HCT116 (cell line): ENCODE measurements around the gene IGSF21. TPM values are rescaled to one million over a fixed set of nuclear protein-coding genes. Genes with fewer than 3 reads are reported as not detected.

Experiments
- ATAC-seq: fragments of 200-7000 bp; cut with Tn5 transposase; 2 replicates; pipeline ENCODE4 v1.9.1; 2020; ENCODE audit warnings: mild to moderate bottlenecking, moderate library complexity
- BruUV-seq: library from RNA; stranded (reverse); fragments of 400-500 nt; replicated peaks from 2 replicates; lab custom pipeline; 2021; lab: Mats Ljungman, UMichigan
- CTCF ChIA-PET: fragments of 300-600 bp; sonication (Branson Sonifier 250); formaldehyde crosslinking; loops from one replicate; lab custom pipeline; 2021; ENCODE audit warnings: antibody characterized with exemption; lab: Charles Lee
- POLR2A ChIA-PET: fragments of 300-600, 350-600 bp; sonication (Branson Sonifier 250); formaldehyde crosslinking; loops from one replicate; lab custom pipeline; 2021; ENCODE audit warnings: antibody characterized with exemption; lab: Charles Lee
- RAD21 ChIA-PET, 2 experiments: fragments of 300-600 bp; sonication (Branson Sonifier 250); formaldehyde crosslinking; loops; one replicate each; lab custom pipeline; 2023; ENCODE audit warnings: low total read pairs in 2 of 2; ENCODE audit not compliant: uncharacterized antibody in 2 of 2, unreplicated experiment in 2 of 2, low non-redundant PET in 1 of 2; lab: Charles Lee
- DNase-seq: peaks from one replicate; pipeline ENCODE4 v3.0.0-alpha.2; 2010; ENCODE audit warnings: low read depth, low spot score
- H2AFZ ChIP-seq: fragments of 200-600 bp; shearing (Covaris generic), sonication (generic); 2 replicates; pipeline ENCODE4 v1.6.1; 2017; ENCODE audit warnings: low read depth, mixed run types, mixed read lengths, antibody characterized with exemption, low read length; ENCODE audit not compliant: poor library complexity, severe bottlenecking
- H3K27ac ChIP-seq: 2 replicates; pipeline ENCODE4 v1.5.1; 2012; ENCODE audit warnings: low read depth, low read length
- H3K27me3 ChIP-seq: fragments of 200-600 bp; sonication (generic); 2 replicates; pipeline ENCODE4 v1.6.1; 2016; ENCODE audit warnings: mixed run types, low read length, mixed read lengths; ENCODE audit not compliant: insufficient read depth
- H3K36me3 ChIP-seq, 2 experiments: fragments of 200-500 bp in 1 of 2; fragments of 200-600 bp in 1 of 2; sonication (Bioruptor generic) in 1 of 2; sonication (generic) in 1 of 2; 2 replicates each; pipeline versions ENCODE4 v1.5.1 to v1.6.1; 2014 to 2016; ENCODE audit warnings: low read length in 2 of 2, inconsistent platforms in 1 of 2, mixed read lengths in 1 of 2, mixed run types in 1 of 2; ENCODE audit not compliant: insufficient read depth in 2 of 2, control insufficient read depth in 1 of 2
- H3K4me1 ChIP-seq, 2 experiments: fragments of 200-600 bp in 1 of 2; sonication (generic) in 1 of 2; 2 replicates each; pipeline versions ENCODE4 v1.5.1 to v1.6.1; 2012 to 2017; ENCODE audit warnings: low read length in 2 of 2, inconsistent platforms in 1 of 2, mild to moderate bottlenecking in 1 of 2, mixed read lengths in 1 of 2, mixed run types in 1 of 2, moderate library complexity in 1 of 2; ENCODE audit not compliant: insufficient read depth in 2 of 2, control insufficient read depth in 1 of 2
- H3K4me2 ChIP-seq: fragments of 200-600 bp; sonication (generic); 2 replicates; pipeline ENCODE4 v1.6.1; 2017; ENCODE audit warnings: mixed run types, low read length, mixed read lengths
- H3K4me3 ChIP-seq, 2 experiments: fragments of 200-600 bp in 1 of 2; sonication (generic) in 1 of 2; replicated peaks in 1 of 2; 2 replicates each; pipeline ENCODE4 v1.5.1; 2011 to 2016; ENCODE audit warnings: low read length in 2 of 2, control low read depth in 1 of 2, low read depth in 1 of 2, mild to moderate bottlenecking in 1 of 2, mixed read lengths in 1 of 2, mixed run types in 1 of 2
- H3K79me2 ChIP-seq: fragments of 200-600 bp; sonication (generic); 2 replicates; pipeline ENCODE4 v1.6.1; 2017; ENCODE audit warnings: mild to moderate bottlenecking, mixed run types, low read length, moderate library complexity, mixed read lengths; ENCODE audit not compliant: insufficient read depth
- H3K9ac ChIP-seq: fragments of 200-600 bp; sonication (generic); 2 replicates; pipeline ENCODE4 v1.6.1; 2016; ENCODE audit warnings: low read length, mixed read lengths
- H3K9me2 ChIP-seq: fragments of 200-600 bp; sonication (generic), shearing (Covaris generic); 2 replicates; pipeline ENCODE4 v1.6.1; 2017; ENCODE audit warnings: mixed run types, mild to moderate bottlenecking, moderate library complexity; ENCODE audit not compliant: insufficient read depth
- H3K9me3 ChIP-seq, 2 experiments: fragments of 200-500 bp in 1 of 2; fragments of 200-600 bp in 1 of 2; sonication (Bioruptor generic) in 1 of 2; sonication (generic) in 1 of 2; 2 replicates each; pipeline ENCODE4 v1.6.1; 2014 to 2017; ENCODE audit warnings: low read length in 2 of 2, mixed read lengths in 2 of 2, inconsistent platforms in 1 of 2, low read depth in 1 of 2, mild to moderate bottlenecking in 1 of 2, mixed run types in 1 of 2, moderate library complexity in 1 of 2; ENCODE audit not compliant: control insufficient read depth in 1 of 2, insufficient read depth in 1 of 2
- H4K20me1 ChIP-seq: fragments of 200-600 bp; sonication (generic), shearing (Covaris generic); 2 replicates; pipeline ENCODE4 v1.6.1; 2017; ENCODE audit warnings: mixed run types, mild to moderate bottlenecking, moderate library complexity; ENCODE audit not compliant: insufficient read depth
- ATF3 ChIP-seq: IDR thresholded peaks from 2 replicates; pipeline ENCODE4 v1.6.1; 2012
- EGR1 ChIP-seq: IDR thresholded peaks from 2 replicates; pipeline ENCODE4 v1.6.1; 2012; ENCODE audit warnings: low read depth
- ELF1 ChIP-seq: IDR thresholded peaks from 2 replicates; pipeline ENCODE4 v1.6.1; 2012; ENCODE audit warnings: low read depth, borderline replicate concordance
- MAX ChIP-seq: IDR thresholded peaks from 2 replicates; pipeline ENCODE4 v1.6.1; 2012
- REST ChIP-seq: IDR thresholded peaks from 2 replicates; pipeline ENCODE4 v1.6.1; 2012; ENCODE audit warnings: low read depth
- ZBTB33 ChIP-seq: IDR thresholded peaks from 2 replicates; pipeline ENCODE4 v1.6.1; 2011; ENCODE audit warnings: mild to moderate bottlenecking, low read length, moderate library complexity; ENCODE audit not compliant: insufficient replicate concordance; ENCODE audit errors: extremely low read depth
- ZFX ChIP-seq: fragments of 450-650 bp; IDR thresholded peaks from 2 replicates; pipeline ENCODE4 v1.6.1; 2017
- intact Hi-C: fragments of 100-400 bp; cut with micrococcal nuclease; formaldehyde crosslinking; loops from 2 replicates; pipeline ENCODE4 v1.10.0; 2022
- total RNA-seq: library from RNA; stranded (reverse); gene quantifications from one replicate; pipeline ENCODE4 v1.2.1, GENCODE V29; 2021; ENCODE audit not compliant: unreplicated experiment

Gene IGSF21
- total RNA-seq, 1 experiment from 2014 or later = not detected

- TF ChIP-seq ZBTB33 (no peak), REST (no peak), ATF3 (no peak), EGR1 (no peak), MAX (no peak), ELF1 (no peak), ZFX (no peak)
- TF ChIP-seq, all 23 proteins: peak for 0
- Histone ChIP-seq H3K4me3 (no peak overlapping the region), H3K27ac (no peak overlapping the region), H3K4me2 (no peak overlapping the region), H3K36me3 (no peaks in the 10 kb centered on the region), H2AFZ (no peak overlapping the region), H3K4me1 (peaks cover 7 to 19% of the 10 kb centered on the region in 2 experiments), H3K79me2 (no peaks in the 10 kb centered on the region), H3K27me3 (no peaks in the 10 kb centered on the region), H3K9me2 (no peaks in the 10 kb centered on the region), H3K9ac (no peak overlapping the region), H3K9me3 (peaks cover 5% of the 10 kb centered on the region in 2 experiments; a peak in 2 of 4 replicates), H4K20me1 (no peaks in the 10 kb centered on the region)
- RAD21 ChIA-PET = no interaction called here
- DNase-seq = no peak
- BruUV-seq = no TSS peak
- intact Hi-C loops = no loop called here
- ATAC-seq = no peak
- POLR2A ChIA-PET = no interaction called here
- CTCF ChIA-PET = no interaction called here
Measured at GRCh38 chr1:18411321-18411720, 303.7 kb downstream of the IGSF21 start.
